Subcutaneous adipose tissue (tissue), 4 donors: ENCODE results near the gene EEFSEC. TPM values are rescaled to one million over a fixed set of nuclear protein-coding genes. Genes with fewer than 3 reads are reported as not detected.

Experiments used
- CTCF ChIP-seq: fragments of 450-650 bp; IDR thresholded peaks from one replicate; pipeline ENCODE4 v1.5.1; 2016; ENCODE audit warnings: low read depth, mild to moderate bottlenecking, control low read depth, antibody characterized with exemption, moderate library complexity
- total RNA-seq, 4 donors: library from RNA; depleted of rRNA; stranded (reverse); fragments of >200 nt; gene quantifications; one replicate each; pipeline ENCODE4 v1.1.0, GENCODE V29; 2016

Gene EEFSEC
- total RNA-seq, 4 donors from 2014 or later, result 13.7 to 26.9 (median 17.4) TPM

- no peak for TF ChIP-seq CTCF
Observed at GRCh38 chr3:128418900-128419299, 265.6 kb downstream of the EEFSEC start.

GRCh38 chr3:128419311-128419710 is 266.0 kb downstream of the EEFSEC start:
- TF ChIP-seq CTCF, result no peak

GRCh38 chr3:128420289-128420688 is 267.0 kb downstream of the EEFSEC start:
- no peak for TF ChIP-seq CTCF

GRCh38 chr3:128420720-128421438 is 267.6 kb downstream of the EEFSEC start:
- no peak for TF ChIP-seq CTCF

- no peak for TF ChIP-seq CTCF
Observed at GRCh38 chr3:128421439-128421836, 268.2 kb downstream of the EEFSEC start.

GRCh38 chr3:128421966-128422365 is 268.7 kb downstream of the EEFSEC start:
- no peak for TF ChIP-seq CTCF

GRCh38 chr3:128422762-128423524 is 269.7 kb downstream of the EEFSEC start:
- TF ChIP-seq CTCF, result no peak
